Measurements from ENCODE around the gene IL11RA.

DNA sequence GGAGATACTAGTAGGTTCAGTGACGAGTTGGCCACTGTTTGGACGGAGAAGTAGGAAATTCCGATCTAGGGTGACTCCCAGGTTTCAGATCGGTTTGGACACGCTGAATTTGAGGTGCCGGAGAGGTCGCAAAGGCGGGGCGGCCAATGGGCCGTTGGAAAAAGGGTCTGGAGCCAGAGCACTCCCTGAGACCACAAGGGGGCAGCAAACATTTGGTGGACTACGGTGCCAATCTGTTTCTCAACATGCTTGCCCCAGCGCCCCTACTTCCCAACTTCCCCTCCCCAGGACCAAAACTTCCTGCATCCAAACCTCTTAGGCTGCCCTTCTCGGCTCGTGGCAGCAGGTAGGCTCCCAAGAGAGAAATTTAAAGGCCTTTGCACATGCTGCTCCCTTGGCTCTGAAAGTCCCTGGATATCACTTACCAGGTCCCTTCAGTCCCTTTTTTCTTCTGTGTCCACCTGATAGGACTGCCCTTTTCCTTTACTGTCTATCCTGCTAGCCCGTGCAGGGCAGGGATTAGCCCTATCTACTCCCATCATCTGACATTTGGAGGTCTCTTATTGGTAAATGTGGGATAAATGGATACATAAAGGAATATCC lies 39.1 kb upstream of the IL11RA start:
- TF ChIP-seq, protein P1, sequence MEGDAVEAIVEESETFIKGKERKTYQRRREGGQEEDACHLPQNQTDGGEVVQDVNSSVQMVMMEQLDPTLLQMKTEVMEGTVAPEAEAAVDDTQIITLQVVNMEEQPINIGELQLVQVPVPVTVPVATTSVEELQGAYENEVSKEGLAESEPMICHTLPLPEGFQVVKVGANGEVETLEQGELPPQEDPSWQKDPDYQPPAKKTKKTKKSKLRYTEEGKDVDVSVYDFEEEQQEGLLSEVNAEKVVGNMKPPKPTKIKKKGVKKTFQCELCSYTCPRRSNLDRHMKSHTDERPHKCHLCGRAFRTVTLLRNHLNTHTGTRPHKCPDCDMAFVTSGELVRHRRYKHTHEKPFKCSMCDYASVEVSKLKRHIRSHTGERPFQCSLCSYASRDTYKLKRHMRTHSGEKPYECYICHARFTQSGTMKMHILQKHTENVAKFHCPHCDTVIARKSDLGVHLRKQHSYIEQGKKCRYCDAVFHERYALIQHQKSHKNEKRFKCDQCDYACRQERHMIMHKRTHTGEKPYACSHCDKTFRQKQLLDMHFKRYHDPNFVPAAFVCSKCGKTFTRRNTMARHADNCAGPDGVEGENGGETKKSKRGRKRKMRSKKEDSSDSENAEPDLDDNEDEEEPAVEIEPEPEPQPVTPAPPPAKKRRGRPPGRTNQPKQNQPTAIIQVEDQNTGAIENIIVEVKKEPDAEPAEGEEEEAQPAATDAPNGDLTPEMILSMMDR (IDR thresholded peaks at IDR 0.05; ENCODE audit: low read length), result peak; percentile 81
- TF ChIP-seq EZH2 (IDR thresholded peaks at IDR 0.05; ENCODE audit: borderline replicate concordance, low read length), result no peak

Data from OCI-LY1 (cell line).